ENCODE results near the gene TUG1. TPM values are rescaled to one million over a fixed set of nuclear protein-coding genes. Genes with fewer than 3 reads are reported as not detected.

TUG1 gene
- 10 to 100 TPM; 24.7 to 25.6 TPM for polyA plus RNA-seq

DNA sequence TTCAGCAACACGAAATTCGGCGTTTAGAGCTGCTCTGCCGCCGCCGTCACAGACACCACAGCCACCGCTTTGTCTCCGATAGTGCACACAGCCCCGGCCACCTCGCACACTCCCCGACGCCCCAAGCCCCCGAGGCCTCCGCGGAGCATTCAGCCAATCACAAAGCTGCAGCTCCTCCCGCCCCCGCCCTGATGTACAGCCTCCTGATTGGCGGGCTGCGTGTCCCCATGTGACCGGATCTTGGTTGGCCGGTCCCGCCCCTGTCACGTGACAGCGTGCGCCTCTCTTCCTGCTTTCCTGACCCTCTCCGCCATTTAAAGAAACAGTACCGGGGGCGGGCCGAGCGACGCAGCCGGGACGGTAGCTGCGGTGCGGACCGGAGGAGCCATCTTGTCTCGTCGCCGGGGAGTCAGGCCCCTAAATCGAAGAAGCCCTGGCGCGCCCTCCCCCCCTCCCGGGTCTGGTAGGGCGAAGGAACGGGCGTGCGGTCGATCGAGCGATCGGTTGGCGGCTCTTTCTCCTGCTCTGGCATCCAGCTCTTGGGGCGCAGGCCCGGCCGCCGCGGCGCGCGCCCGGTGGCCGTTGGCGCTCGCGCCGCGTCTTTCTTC is at the start of gene TUG1:
TUG1 (plus strand) TSS at position 342 of the 608 bp plus-strand sequence.
- Histone ChIP-seq H3K27me3 (ENCODE audit: control insufficient read depth in 1 of 2, insufficient read depth in 2 of 2, low read length in 2 of 2) (no peaks in the 10 kb centered on the region), H3K27ac (ENCODE audit: low read depth in 2 of 2, low read length in 1 of 2) (peak within 1 kb of the TSS; percentile 92 to 95), H3K9me3 (ENCODE audit: control insufficient read depth in 2 of 2, insufficient read depth in 1 of 2, low read depth in 1 of 2, low read length in 1 of 2) (peaks cover 0 to 6% of the 10 kb centered on the region in 2 donors), H3K4me3 (ENCODE audit: low read depth in 1 of 2, low read length in 2 of 2) (peak within 1 kb of the TSS; percentile 67 to 80), H3K36me3 (ENCODE audit: control insufficient read depth in 2 of 2, insufficient read depth in 2 of 2, low read length in 1 of 2) (peaks cover 5 to 16% of the 10 kb centered on the region in 2 donors), H3K4me1 (ENCODE audit: control insufficient read depth in 2 of 2, insufficient read depth in 2 of 2, low read length in 1 of 2) (peaks cover 0 to 7% of the 10 kb centered on the region in 2 donors)
- 0 to 1% methylated on average over 67 of the region's 67 CpGs for WGBS, 2 donors

DNA sequence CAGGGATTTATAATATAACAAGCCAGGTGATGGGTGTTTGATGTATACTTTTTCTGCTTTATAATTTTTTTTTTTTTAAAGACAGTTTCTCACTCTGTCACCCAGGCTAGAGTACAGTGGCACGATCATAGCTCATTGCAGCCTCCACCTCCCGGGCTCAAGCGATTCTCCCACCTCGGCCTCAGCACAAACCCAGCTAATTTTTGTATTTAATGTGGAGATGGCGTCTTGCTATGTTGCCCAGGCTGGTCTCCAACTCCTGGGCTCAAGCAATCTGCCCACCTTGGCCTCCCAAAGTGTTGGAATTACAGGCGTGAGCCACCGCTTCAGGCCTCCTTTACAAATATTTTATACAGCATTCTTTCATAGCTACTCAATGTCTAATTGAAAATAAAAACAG is 49.1 kb upstream of the TUG1 start:
- Histone ChIP-seq H3K4me1 (ENCODE audit: control insufficient read depth in 2 of 2, insufficient read depth in 2 of 2, low read length in 1 of 2) (no peaks in the 10 kb centered on the region), H3K27me3 (ENCODE audit: control insufficient read depth in 1 of 2, insufficient read depth in 2 of 2, low read length in 2 of 2) (no peaks in the 10 kb centered on the region), H3K9me3 (ENCODE audit: control insufficient read depth in 2 of 2, insufficient read depth in 1 of 2, low read depth in 1 of 2, low read length in 1 of 2) (no peaks in the 10 kb centered on the region), H3K27ac (ENCODE audit: low read depth in 2 of 2, low read length in 1 of 2) (no peak overlapping the region), H3K4me3 (ENCODE audit: low read depth in 1 of 2, low read length in 2 of 2) (no peak overlapping the region), H3K36me3 (ENCODE audit: control insufficient read depth in 2 of 2, insufficient read depth in 2 of 2, low read length in 1 of 2) (peaks cover 0 to 2% of the 10 kb centered on the region in 2 donors)
- 82 to 83% methylated on average over 7 of the region's 7 CpGs for WGBS, 2 donors

DNA sequence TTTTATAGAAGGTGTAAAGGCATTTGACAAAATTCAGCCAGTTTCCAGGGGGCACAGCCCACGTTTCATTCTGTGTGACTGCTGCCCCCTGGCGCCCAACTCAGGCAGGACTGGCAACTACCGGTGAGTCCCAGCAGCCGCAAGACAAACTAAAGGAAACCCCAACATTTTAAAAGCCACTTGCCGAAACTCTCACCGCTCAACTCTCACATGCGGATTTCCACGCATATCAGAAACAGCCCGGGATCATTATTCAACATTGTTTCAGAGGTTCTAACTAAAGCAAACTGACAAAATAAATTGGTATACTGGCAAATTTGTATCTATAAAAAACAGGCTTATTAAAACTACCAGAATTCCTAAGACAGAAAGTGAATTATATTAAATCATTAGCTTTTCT is 48.7 kb upstream of the TUG1 start:
- H3K27ac ChIP-seq (ENCODE audit: low read depth in 2 of 2, low read length in 1 of 2): no peak overlapping the region
- no peak overlapping the region for H3K4me3 ChIP-seq (ENCODE audit: low read depth in 1 of 2, low read length in 2 of 2)
- WGBS, 2 donors: 1 to 2% methylated on average over 9 of the region's 9 CpGs
- peaks cover 0 to 2% of the 10 kb centered on the region in 2 donors for H3K36me3 ChIP-seq (ENCODE audit: control insufficient read depth in 2 of 2, insufficient read depth in 2 of 2, low read length in 1 of 2)
- H3K4me1 ChIP-seq (ENCODE audit: control insufficient read depth in 2 of 2, insufficient read depth in 2 of 2, low read length in 1 of 2): no peaks in the 10 kb centered on the region
- H3K27me3 ChIP-seq (ENCODE audit: control insufficient read depth in 1 of 2, insufficient read depth in 2 of 2, low read length in 2 of 2): no peaks in the 10 kb centered on the region
- H3K9me3 ChIP-seq (ENCODE audit: control insufficient read depth in 2 of 2, insufficient read depth in 1 of 2, low read depth in 1 of 2, low read length in 1 of 2): no peaks in the 10 kb centered on the region

DNA sequence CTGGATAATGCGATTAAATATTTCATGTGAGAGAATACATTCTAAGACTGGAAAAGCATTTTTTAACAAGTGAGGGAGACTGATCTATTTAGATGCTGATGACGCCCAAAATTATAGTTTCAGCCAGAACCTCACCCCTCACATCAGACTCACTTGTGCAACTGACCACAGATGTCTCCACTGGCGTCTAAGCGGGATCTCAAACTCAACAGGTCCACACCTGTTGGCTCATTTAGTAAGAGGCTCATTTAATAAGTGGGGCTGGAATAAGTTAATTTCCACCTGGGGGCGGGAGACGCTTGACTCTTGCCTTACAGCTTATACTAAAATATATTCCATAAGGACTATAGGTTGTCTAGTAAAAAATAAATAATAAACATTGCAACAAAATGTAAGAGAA is 48.0 kb upstream of the TUG1 start:
- 46 to 53% methylated on average over 6 of the region's 6 CpGs for WGBS, 2 donors
- Histone ChIP-seq H3K4me3 (ENCODE audit: low read depth in 1 of 2, low read length in 2 of 2) (no peak overlapping the region), H3K27ac (ENCODE audit: low read depth in 2 of 2, low read length in 1 of 2) (no peak overlapping the region), H3K9me3 (ENCODE audit: control insufficient read depth in 2 of 2, insufficient read depth in 1 of 2, low read depth in 1 of 2, low read length in 1 of 2) (no peaks in the 10 kb centered on the region), H3K4me1 (ENCODE audit: control insufficient read depth in 2 of 2, insufficient read depth in 2 of 2, low read length in 1 of 2) (no peaks in the 10 kb centered on the region), H3K27me3 (ENCODE audit: control insufficient read depth in 1 of 2, insufficient read depth in 2 of 2, low read length in 2 of 2) (no peaks in the 10 kb centered on the region), H3K36me3 (ENCODE audit: control insufficient read depth in 2 of 2, insufficient read depth in 2 of 2, low read length in 1 of 2) (peaks cover 0 to 7% of the 10 kb centered on the region in 2 donors)

DNA sequence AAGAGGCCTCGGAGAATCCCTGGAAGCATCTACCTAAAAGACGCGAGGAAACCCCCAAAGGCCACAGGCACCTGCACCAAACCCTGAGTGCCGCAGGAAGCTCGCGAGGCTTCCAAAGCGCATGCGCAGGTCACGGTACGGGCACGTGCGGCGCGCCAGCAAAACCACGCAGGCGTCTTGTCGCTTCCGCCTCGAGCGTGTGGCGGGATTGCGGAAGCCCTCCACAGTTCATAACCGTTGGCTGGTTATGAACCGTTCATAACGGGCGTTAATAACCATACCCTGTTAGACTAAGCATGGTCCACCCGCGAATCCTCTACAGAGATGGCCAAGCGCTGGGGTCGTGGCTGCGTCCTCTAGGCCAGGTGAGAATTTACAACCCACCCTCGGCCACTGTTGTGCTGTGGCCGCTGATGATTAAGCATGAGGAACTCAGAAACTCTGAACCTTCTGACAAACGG is 46.9 kb upstream of the TUG1 start:
- Histone ChIP-seq H3K36me3 (ENCODE audit: control insufficient read depth in 2 of 2, insufficient read depth in 2 of 2, low read length in 1 of 2) (peaks cover 4 to 16% of the 10 kb centered on the region in 2 donors), H3K4me3 (ENCODE audit: low read depth in 1 of 2, low read length in 2 of 2) (no peak overlapping the region), H3K9me3 (ENCODE audit: control insufficient read depth in 2 of 2, insufficient read depth in 1 of 2, low read depth in 1 of 2, low read length in 1 of 2) (no peaks in the 10 kb centered on the region), H3K4me1 (ENCODE audit: control insufficient read depth in 2 of 2, insufficient read depth in 2 of 2, low read length in 1 of 2) (no peaks in the 10 kb centered on the region), H3K27ac (ENCODE audit: low read depth in 2 of 2, low read length in 1 of 2) (no peak overlapping the region), H3K27me3 (ENCODE audit: control insufficient read depth in 1 of 2, insufficient read depth in 2 of 2, low read length in 2 of 2) (no peaks in the 10 kb centered on the region)
- 42 to 52% methylated on average over 34 of the region's 34 CpGs for WGBS, 2 donors

DNA sequence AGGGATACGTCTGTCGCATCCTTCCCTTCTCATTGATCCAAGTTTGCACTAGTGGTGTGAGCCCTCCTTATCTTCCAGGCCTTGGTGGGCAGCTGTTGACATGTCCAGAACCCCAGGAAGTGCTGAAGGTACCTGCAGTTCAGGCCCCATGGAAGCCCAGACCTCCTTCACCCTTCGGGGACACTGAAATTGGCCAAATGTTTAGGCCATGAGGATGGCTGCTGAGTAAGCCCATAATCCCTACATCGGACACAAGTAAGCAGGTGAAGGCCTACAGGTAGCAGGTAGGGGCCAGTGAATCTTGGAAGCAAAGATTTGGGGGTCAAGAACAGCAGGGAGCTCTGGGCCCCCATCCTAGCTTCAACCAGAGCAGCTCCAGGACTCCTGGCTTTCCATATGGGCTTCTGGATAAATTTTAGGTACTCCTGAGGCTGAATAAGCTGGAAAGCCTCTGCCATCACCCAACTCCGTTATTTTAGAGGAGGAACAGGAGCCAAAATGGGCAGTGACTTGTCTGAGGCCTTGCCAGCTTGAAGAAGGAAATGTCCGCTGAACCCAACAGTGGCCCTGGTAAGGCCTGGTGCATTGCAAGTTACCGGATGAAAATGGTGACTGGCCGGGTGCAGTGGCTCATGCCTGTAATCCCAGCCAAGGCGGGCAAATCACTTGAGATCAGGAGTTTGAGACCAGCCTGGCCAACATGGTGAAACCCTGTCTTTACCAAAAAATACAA is 45.7 kb upstream of the TUG1 start:
- Histone ChIP-seq H3K4me3 (ENCODE audit: low read depth in 1 of 2, low read length in 2 of 2) (no peak overlapping the region), H3K36me3 (ENCODE audit: control insufficient read depth in 2 of 2, insufficient read depth in 2 of 2, low read length in 1 of 2) (peaks cover 10 to 28% of the 10 kb centered on the region in 2 donors), H3K27me3 (ENCODE audit: control insufficient read depth in 1 of 2, insufficient read depth in 2 of 2, low read length in 2 of 2) (no peaks in the 10 kb centered on the region), H3K27ac (ENCODE audit: low read depth in 2 of 2, low read length in 1 of 2) (no peak overlapping the region), H3K4me1 (ENCODE audit: control insufficient read depth in 2 of 2, insufficient read depth in 2 of 2, low read length in 1 of 2) (no peaks in the 10 kb centered on the region), H3K9me3 (ENCODE audit: control insufficient read depth in 2 of 2, insufficient read depth in 1 of 2, low read depth in 1 of 2, low read length in 1 of 2) (no peaks in the 10 kb centered on the region)
- WGBS, 2 donors: 90 to 92% methylated on average over 9 of the region's 9 CpGs

DNA sequence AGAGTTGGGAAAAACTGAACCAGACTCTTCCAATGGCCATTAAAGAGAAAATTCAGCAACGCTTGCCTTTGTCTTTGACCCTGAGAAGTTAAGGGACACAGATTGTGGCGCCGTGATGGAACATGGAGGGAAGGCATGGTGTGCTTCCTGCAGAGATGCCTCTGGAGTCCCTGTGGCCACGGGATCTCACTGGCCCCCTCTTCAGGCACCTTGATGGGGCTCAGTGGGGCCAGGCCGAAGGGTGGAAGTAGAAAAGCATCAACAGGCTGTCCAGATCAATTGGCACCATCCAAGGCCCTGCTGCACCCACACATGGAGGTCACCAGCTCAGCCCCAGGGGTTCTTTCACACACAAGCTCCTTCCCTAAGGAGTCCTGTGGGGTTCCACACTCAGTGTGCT is 43.4 kb upstream of the TUG1 start:
- H3K27me3 ChIP-seq (ENCODE audit: control insufficient read depth in 1 of 2, insufficient read depth in 2 of 2, low read length in 2 of 2): no peaks in the 10 kb centered on the region
- no peak overlapping the region for H3K4me3 ChIP-seq (ENCODE audit: low read depth in 1 of 2, low read length in 2 of 2)
- no peaks in the 10 kb centered on the region for H3K9me3 ChIP-seq (ENCODE audit: control insufficient read depth in 2 of 2, insufficient read depth in 1 of 2, low read depth in 1 of 2, low read length in 1 of 2)
- peaks cover 0 to under 1% of the 10 kb centered on the region in 2 donors for H3K4me1 ChIP-seq (ENCODE audit: control insufficient read depth in 2 of 2, insufficient read depth in 2 of 2, low read length in 1 of 2)
- H3K27ac ChIP-seq (ENCODE audit: low read depth in 2 of 2, low read length in 1 of 2): no peak overlapping the region
- 92 to 94% methylated on average over 5 of the region's 5 CpGs for WGBS, 2 donors
- H3K36me3 ChIP-seq (ENCODE audit: control insufficient read depth in 2 of 2, insufficient read depth in 2 of 2, low read length in 1 of 2): peaks cover 10 to 32% of the 10 kb centered on the region in 2 donors

DNA sequence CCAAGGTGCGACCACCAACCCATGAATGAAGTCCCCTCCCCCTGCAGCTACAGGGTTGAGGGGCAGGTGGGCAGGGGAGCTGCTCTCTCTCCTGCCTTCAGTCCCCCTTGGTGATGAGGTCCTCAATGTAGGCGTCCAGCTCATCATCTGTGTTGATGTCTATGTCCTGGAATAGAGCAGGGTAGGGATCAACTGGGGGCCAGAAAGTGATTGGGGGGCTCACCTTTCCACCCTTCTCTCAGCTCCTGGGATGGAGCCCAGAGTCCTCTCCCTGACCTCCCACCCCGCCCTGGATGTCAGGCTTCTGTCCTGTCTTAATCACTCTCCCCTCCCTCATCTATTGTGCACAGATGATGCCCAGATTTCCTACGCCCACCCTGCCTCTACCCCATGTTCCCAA is 42.4 kb upstream of the TUG1 start:
- Histone ChIP-seq H3K27ac (ENCODE audit: low read depth in 2 of 2, low read length in 1 of 2) (no peak overlapping the region), H3K4me1 (ENCODE audit: control insufficient read depth in 2 of 2, insufficient read depth in 2 of 2, low read length in 1 of 2) (peaks cover 0 to 2% of the 10 kb centered on the region in 2 donors), H3K36me3 (ENCODE audit: control insufficient read depth in 2 of 2, insufficient read depth in 2 of 2, low read length in 1 of 2) (peaks cover 21 to 39% of the 10 kb centered on the region in 2 donors), H3K4me3 (ENCODE audit: low read depth in 1 of 2, low read length in 2 of 2) (no peak overlapping the region), H3K27me3 (ENCODE audit: control insufficient read depth in 1 of 2, insufficient read depth in 2 of 2, low read length in 2 of 2) (no peaks in the 10 kb centered on the region), H3K9me3 (ENCODE audit: control insufficient read depth in 2 of 2, insufficient read depth in 1 of 2, low read depth in 1 of 2, low read length in 1 of 2) (no peaks in the 10 kb centered on the region)
- WGBS, 2 donors: 86 to 98% methylated on average over 4 of the region's 4 CpGs

DNA sequence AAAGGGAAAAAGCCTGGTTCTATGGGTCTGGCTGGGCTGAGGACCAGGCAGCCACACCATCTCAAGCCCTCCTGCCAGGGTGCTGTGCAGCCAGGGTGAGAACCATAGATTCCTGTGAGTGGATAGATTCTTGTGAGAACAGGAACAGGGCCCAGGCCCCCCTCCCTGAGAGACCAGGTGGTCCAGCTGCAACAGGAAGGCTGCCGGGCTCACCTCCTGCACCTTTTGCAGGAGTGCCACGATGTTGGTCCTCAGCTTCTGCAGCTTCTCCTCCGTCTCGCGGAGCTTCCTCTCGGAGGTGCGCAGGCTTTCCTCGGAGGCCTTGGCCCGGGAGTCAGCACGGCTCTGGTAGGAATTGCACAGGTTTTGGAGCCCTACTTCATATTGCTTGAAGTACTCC is 41.3 kb upstream of the TUG1 start:
- Histone ChIP-seq H3K27ac (ENCODE audit: low read depth in 2 of 2, low read length in 1 of 2) (no peak overlapping the region), H3K4me3 (ENCODE audit: low read depth in 1 of 2, low read length in 2 of 2) (no peak overlapping the region), H3K9me3 (ENCODE audit: control insufficient read depth in 2 of 2, insufficient read depth in 1 of 2, low read depth in 1 of 2, low read length in 1 of 2) (no peaks in the 10 kb centered on the region), H3K36me3 (ENCODE audit: control insufficient read depth in 2 of 2, insufficient read depth in 2 of 2, low read length in 1 of 2) (peaks cover 23 to 50% of the 10 kb centered on the region in 2 donors), H3K4me1 (ENCODE audit: control insufficient read depth in 2 of 2, insufficient read depth in 2 of 2, low read length in 1 of 2) (peaks cover 0 to 2% of the 10 kb centered on the region in 2 donors), H3K27me3 (ENCODE audit: control insufficient read depth in 1 of 2, insufficient read depth in 2 of 2, low read length in 2 of 2) (no peaks in the 10 kb centered on the region)
- 94% methylated on average over 10 of the region's 10 CpGs for WGBS, 2 donors
